ENCODE data around the gene PITPNC1.
"Not testable (repeated sequence)": the region's sequence is repeated elsewhere in the genome, so short reads cannot be mapped to it uniquely, and the experiment has no call there.

PITPNC1 gene

DNA sequence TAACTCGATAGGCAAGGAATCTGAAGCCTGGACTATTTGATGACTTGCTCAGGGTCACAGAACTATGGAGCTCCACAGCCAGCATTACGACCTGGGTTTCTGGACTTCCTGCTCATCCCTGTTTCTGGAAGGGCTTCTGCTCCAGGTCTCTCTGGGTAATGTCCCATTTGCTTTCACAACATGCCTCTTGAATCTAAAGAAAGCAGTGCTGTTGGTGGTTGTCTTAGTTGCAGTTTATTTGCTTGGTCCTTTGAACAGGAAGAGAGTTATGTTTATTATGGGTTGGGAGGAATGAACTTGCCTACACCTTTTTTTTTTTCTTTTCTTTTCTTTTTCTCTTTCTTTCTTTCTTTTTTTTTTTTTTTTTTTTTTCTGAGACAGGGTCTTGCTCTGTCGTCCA, 84.8 kb downstream of the PITPNC1 start:
- no peak for DNase-seq (ENCODE audit: low read depth)

DNA sequence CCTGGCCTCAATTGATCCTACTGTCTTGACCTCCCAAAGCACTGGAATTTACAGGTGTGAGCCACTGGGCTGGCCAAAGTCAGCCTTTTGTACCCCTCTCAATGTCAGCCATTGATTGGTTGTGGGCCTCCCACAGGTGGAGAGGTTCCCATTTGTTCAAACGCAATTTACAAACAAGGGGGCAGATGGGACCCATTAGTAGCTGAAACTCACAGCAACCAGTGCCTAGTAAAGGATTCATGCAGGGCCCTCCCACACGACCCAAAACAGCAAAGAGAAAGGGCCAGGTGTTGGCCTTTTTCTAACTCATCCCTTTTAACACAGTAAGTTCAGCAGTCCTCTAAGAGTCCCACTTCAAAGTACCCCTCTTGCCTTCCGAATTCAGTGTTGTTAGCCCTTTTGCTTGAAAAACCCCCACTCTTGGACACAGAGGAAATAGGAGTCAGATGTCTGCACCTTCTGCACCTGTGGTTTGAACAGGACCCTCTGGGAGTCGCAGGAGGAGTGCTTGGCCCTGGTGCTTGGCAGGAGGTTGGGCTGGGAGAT, 89.2 kb downstream of the PITPNC1 start:
- DNase-seq (ENCODE audit: low read depth), result no peak

DNA sequence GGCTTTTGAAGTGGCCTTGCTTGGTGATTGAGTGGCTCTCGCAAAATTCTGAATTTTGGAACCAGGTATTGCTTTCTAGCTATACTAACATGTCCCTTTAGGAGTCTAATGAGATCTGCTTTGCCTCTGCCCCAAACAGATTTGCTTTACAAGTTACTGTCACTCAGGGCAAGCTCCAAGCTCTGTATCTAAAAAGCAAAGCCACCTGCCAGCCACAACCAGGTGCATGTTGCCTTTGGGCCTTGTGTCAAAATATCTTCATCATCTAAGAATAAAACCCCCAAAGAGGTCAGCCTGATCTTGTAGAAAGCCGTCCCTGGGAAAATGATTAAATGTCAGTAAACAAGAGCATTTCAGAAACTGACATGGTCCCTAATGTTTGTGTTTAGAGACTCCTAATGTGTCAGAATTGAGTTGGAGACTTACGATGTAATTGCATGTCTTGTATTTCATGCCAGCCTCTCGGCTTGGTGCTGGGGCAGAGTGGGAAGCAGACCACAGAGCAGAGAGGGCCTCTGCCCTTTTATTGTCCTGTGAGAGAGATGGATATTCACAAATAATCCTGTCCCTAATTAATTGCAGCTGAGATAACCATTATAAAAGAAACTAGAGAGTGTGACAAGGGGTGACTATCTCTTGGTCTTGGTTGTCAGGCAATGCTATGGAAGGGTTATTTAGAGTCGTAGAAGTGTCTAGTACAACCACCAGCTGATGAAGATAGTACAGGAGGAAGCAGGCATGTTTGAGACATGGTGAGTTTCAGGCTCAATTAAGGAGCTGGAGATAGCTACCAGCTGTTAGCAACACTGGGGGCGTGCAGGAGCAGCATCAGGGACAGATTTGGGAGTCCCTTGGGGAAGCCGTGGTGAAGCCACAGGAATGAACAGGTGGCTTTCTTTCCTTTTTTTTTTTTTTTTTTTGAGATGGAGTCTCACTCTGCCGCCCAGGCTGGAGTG, 90.7 kb downstream of the PITPNC1 start:
- no peak for DNase-seq (ENCODE audit: low read depth)

DNA sequence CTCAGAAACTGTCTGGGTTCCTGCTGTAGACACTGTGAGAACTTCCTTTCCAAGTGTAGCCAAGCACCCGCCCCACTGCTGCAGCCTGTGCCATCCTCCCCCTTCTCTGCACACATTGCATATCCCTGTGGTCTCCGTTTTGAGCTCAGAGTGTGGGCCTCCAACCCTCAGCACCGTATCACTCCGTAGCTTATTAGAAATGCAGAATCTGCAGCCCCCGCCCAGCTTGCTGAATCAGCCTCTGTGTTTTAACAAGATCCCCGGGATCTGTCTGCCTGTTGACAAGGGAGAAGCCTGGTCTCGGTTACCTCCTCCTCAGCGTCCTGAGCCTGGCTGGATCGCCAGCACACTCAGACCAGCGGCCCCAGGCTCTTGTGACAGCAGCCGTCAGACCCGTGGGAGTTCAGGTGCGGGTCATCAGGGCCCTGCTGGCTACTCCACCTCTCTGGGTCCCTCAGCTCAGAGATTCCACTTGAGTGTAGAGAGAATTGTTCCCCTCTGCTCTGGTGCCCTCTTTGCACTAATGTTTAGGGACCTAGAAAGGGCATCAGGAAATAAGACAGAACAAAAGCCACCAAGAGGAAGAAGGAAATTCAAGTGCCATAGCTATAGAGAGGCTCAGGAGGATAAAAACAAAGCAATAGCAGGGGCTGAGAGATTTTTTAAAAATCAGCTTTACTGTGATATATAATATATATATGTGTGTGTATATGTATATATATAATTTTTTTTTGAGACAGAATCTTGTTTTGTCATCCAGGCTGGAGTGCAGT, 92.3 kb downstream of the PITPNC1 start:
- DNase-seq (ENCODE audit: low read depth), result no peak

DNA sequence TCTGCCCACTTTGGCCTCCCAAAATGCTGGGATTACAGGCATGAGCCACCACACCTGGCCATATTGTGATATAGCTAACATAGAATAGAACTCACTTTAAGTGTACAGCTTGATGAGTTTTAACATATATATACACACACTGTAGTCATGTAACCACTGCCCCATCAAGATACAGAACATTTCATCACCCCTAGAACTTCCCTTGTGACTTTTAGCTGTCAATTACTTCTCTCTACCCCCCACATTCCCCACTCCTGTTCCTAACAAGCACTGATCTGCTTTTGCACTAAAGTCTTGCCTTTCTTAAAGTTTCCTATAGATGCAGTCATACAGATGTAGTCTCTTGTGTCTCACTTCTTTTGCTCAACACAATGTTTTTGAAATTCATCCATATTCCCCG, 93.1 kb downstream of the PITPNC1 start:
- no peak for DNase-seq (ENCODE audit: low read depth)

DNA sequence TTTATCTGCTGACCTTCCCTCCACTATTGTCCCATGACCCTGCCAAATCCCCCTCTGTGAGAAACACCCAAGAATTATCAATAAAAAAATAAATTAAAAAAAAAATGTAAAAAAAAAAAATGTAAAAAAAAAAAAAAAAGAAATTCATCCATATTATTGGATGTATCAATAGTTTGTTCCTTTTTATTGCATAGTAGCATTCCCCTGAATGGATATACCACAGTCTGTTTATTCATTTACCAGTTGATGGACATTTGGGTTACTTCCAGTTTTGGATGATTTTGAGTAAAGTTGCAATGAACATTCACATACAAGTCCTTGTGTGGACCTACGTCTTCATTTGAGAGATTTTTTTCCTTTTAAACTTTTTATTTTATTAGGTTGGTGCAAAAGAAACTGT, 94.0 kb downstream of the PITPNC1 start:
- DNase-seq (ENCODE audit: low read depth), result no peak

DNA sequence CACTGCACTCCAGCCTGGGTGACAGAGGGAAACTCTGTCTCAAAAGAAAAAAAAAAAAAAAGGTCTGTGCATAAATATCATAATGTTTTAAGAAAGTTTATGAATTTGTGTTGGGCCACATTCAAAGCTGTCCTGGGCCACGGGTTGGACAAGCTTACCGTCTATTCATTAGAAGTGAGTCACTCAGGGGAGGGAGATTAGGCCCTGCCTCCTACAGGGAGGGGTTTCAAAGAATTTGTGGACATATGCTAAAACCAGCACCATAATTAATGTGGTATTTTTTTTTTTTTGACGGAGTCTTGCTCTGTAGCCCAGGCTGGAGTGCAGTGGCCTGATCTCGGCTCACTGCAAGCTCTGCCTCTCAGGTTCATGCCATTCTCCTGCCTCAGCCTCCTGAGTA, 95.5 kb downstream of the PITPNC1 start:
- DNase-seq (ENCODE audit: low read depth), result not testable (repeated sequence)

DNA sequence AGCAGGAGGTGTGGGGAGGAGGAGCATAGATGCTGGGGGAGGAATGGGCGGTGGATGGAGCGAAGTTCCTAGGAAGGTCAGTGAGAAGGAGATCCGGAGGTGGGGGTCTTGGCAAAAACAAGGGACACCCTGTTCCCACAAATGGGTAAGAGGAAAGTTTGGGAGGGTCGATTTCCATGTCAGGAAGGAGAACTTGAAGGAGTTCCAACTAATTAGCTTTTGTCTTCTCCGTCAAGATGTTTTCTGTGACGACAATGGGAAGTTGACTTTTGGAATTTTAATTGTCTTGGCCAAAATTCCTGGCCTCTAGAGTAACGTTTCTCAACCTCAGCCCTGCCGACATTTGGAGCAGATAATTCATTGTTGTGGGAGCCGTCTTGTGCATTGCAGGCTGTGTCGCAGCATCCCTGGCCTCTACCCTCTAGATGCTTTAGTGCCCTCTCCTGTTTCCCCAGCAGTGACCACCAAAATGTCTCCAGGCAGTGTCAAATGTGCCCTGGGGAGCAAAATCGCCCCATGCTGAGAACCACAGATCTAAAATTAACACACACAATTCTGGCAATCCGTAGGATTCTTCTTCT, 97.1 kb downstream of the PITPNC1 start:
- DNase-seq (ENCODE audit: low read depth), result no peak

DNA sequence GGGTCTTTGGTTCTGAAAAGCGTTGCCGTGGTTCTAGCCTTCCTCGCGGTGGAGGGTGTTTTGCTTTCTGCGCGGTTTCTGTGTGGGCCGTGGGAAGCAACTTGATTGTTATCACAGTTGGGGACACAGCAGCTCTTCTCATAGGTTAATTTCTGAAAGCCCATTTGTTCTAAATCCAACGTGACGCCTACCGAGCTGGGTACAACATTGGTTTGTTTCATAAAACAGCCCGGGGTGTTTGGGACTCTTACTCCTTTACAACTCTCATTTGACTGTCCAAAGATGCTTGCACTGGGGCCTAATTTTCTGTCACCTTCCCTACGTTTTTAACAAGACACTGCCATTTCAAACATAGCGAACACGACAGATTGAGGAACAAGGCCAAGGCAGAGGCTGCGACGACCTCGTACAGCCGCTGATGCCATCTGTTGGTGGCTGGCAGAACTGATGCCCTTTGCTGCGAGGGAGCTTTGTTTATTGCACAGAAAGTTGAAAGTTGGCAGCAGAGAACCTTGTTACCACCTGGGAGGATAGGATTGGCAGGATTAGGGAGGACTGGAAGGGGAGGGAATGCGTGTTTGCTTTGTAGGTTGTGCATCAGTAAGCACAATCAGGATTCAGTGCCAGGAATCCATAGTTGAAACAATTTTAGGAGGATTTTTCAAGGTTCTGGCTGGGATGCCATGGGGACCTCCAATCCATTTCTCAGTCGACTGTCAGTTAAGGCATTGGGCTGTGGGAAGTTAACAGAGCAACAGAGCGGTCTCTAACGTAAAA, 98.3 kb downstream of the PITPNC1 start:
- DNase-seq (ENCODE audit: low read depth), result no peak

DNA sequence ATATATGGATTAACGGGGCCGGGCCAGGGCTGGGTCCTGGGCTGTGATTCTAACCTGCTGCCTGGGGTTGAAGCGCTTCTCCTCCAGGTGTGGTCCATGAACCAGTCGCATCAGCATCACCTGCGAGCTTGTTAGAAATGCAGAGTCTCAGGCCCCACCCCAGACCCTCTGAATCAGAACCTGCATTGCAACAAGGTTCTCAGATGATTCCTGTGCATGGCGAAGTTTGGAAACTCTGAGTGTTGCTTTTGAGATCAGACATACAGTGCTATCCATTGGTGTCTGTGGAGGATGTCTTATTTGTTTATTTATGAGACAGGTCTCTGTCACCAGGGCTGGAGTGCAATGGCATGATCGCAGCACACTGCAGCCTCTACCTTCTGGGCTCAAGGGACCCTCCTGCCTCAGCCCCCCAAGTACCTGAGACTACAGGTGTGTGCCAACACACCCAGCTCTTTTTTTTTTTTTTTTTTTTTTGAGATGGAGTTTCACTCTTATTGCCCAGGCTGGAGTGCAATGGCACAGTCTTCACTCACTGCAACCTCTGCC, 99.8 kb downstream of the PITPNC1 start:
- no peak for DNase-seq (ENCODE audit: low read depth)

DNA sequence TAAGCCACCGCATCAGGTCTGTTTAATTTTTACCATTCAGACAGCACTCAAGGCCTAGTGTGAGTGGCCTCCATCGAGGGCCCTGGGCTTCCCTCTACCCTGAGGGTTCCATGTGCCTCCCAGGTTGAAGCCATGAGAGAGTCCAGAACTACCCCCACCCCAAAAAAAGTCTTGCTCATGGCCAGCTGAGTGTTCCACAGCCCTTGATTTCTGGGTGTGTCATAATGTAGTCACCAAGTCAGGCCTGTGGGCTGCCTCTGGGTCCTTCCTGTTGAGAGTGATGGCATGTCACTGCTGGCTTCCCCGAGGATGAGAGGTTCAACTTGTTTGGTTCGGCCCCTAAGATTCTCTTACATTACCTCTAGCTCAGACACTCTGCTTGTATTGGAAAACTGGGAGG, 100.6 kb downstream of the PITPNC1 start:
- no peak for DNase-seq (ENCODE audit: low read depth)

DNA sequence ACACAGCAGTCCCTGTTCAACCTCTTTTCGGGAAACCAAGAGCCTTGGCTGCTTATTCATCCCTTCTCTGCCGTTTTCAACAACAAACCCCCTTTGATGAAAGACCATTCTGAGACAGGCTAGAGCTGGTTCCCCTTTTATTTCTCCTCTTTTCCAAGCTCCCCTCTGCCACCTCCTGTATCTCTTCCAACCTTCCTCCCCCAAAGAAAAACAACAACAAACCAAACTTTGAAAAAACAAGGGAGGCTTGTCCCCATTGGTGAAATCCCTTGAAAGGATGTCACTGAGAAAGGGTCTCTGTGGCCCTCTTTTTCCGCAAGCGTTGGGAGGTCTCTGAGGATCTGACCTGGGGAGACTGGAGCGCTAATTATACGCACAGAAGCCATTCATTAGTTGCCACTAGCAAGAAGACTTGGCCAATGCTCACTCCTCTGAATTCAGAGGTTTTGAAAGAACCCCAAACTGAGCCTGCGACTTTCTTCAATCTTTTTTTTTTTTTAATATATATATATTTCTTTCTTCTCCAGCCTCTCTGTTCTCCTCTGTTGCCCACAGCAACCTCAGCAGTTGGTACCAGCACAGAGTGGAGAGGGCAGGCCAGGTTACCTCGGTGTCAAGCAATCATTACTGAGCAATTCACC, 101.4 kb downstream of the PITPNC1 start:
- no peak for DNase-seq (ENCODE audit: low read depth)

DNA sequence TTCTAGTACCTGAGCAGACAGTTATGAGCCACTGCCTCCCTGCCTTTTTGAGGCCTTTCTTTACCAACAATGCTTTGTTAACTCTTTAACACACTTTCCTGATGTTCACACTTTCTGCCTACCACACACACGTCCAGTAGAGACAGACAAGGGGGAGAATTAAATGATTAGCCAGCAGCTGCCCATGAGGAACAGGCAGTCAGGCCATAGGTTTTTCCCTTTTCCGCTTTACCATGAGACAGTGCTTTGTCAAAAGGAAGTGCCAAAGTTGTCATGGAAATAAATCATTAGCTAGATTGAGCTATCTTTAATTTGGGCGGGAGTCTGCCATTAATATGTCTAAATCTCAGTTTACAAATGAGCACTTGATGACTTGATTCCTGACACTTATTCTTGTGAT, 102.1 kb downstream of the PITPNC1 start:
- no peak for DNase-seq (ENCODE audit: low read depth)

DNA sequence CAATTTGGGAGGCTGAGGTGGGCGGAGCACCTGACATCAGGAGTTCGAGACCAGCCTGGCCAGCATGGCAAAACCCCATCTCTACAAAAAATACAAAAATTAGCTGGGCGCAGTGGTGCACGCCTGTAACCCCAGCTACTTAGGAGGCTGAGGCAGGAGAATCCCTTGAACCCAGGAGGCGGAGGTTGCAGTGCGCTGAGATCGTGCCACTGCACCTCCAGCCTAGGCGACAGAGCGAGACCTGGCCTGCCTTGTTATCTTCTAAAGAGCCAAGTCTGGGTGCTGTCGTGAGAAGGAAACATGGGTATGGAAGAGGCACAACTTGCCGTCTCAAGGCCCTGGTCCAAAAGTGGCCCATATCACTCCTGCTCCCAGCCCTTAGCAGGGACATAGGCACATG, 103.9 kb downstream of the PITPNC1 start:
- DNase-seq (ENCODE audit: low read depth), result not testable (repeated sequence)

DNA sequence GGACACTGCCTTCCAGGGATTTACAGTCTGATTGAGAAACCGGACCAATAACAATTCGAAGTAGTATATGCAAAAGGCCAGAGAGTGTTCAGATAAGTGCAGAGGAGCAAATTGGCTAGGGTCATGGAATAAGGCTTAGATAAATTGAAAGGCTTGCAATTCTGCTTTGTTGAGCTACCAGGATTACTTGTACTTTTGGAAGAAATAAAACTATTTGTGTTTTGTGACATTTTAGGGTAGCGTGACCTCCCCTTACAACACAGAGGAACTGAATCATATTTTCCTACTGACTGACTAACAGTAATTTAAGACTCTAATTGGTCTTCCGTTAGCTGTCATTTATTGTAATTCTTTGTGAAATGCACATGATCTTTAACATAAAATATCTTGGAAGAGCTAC, 104.7 kb downstream of the PITPNC1 start:
- DNase-seq (ENCODE audit: low read depth), result peak; percentile 42

DNA sequence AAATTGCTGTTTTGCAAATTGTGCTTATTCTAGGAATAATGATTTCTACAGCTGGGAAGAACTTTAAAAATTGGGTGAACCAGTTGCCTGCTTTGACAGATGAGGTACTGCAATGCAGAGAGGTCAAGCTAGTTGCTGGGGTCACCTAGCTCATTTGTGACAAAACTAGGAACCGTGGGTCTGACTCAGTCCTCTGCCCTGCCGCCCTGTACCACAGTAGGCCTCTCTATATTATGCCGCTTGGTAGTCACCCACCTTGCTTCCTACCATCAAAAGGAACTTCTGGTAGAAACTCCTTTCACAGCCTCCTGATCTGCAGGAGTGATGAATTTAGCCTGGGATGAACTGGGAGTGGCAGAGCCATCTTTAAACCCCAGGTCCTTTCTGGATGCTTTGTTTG, 105.7 kb downstream of the PITPNC1 start:
- no peak for DNase-seq (ENCODE audit: low read depth)

DNA sequence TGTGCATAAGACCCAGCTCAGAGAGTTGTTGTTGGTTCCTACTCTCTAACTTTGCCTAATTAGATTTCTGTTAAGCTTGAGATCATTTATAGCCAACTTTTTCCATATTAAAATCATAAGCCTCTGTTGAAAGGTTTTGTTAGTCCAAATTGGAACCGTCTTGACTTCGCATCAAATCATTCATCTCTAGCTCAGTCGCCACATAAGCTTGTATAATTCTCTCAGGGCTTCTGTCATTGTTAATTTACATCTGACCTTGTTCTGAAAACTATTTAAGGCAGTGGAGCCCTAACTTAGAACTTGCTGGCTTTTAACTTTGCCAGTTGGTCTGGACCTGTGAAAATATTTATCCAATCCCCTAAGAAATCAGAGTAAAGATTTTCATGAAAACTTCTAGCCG, 107.2 kb downstream of the PITPNC1 start:
- no peak for DNase-seq (ENCODE audit: low read depth)

DNA sequence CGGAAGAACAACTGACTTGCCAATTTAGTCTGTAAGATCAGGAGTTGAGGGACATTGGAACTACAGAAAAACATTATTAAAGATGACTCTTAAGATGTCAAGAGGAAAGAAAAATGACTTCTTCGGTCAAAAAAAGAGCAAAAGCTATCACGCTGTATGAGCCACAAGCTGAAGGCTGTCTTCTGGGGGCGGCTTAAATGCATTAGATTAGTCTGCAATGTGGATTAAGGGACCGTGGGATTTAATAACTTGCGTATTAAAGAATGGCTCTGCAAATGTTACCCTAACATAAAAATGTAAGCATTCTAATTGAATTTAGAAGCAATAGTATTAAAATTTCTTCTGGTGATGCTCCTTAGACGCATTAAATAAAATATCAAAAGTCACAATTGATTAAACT, 108.6 kb downstream of the PITPNC1 start:
- no peak for DNase-seq (ENCODE audit: low read depth)

DNA sequence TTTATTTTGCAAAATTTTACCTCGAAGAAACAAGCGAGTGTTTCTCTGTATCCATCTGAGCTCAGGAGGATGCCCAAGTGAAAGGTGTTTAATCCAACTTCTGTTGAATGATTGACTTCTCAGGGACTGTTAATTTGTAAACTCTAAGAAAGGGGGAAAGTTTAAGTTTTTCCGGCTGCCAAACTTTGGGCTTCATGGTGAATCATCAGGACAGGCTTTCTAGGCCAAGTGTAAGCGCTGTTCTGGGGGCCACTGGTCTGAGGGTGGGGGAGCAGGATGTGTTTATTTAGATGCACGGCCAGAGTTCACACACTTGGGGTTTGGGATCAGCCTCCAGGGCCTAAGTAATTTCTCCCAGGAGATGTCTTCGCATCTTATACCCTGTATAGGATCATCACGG, 110.4 kb downstream of the PITPNC1 start:
- DNase-seq (ENCODE audit: low read depth), result no peak

DNA sequence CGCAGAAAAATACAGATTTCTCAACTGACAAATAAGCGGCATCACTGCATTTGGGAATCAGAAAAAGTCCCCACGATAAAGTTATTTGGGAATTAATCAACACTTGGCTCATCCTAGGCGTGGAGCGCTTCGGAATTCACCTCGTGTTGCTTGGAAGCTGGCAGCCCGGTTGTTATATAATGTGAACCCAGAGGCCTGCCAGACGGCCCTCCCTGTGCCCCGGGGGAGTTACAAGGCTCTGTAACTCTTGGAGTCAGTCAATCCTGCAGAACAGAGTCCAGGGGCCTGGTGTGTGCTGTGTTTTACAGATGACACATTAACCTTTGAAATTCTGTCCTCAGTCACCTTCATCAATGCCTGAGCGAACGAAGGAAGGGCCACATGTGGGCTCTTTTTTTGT, 111.1 kb downstream of the PITPNC1 start:
- DNase-seq (ENCODE audit: low read depth), result no peak

DNA sequence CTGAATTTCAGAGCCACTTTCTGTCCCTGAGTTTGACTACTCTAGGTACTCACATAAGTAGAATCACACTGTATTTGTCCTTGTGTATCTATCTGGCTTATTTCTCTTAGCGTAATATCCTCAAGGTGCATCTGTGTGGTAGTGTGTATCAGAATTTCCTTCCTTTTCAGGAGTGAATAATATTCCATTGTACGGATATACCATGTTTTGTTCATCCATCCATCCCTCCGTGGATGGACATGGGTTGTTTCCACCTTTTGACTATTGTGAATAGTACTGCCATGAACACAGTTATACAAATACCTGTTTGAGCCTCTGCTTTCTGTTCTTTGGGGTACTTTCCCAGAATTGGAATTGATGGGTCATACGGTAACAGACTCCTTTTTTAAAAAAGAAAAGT, 111.7 kb downstream of the PITPNC1 start:
- DNase-seq (ENCODE audit: low read depth), result no peak

Measured in HS-5 (cell line).